ENCODE results near the gene KRT7.

KRT7 gene

GRCh38 chr12:52212701-52213563 is 20.1 kb upstream of the KRT7 start:
- no peak for DNase-seq

- peak; percentile 76 for DNase-seq
Measured at GRCh38 chr12:52213564-52214420, 19.3 kb upstream of the KRT7 start.

- no peak for DNase-seq
Measured at GRCh38 chr12:52214421-52214802, 18.6 kb upstream of the KRT7 start.

- no peak for DNase-seq
Measured at GRCh38 chr12:52215587-52216031, 17.4 kb upstream of the KRT7 start.

- DNase-seq, result no peak
Measured at GRCh38 chr12:52216100-52216499, 16.9 kb upstream of the KRT7 start.

- no peak for DNase-seq
Measured at GRCh38 chr12:52216807-52217206, 16.2 kb upstream of the KRT7 start.

- no peak for DNase-seq
Measured at GRCh38 chr12:52217223-52217622, 15.8 kb upstream of the KRT7 start.

GRCh38 chr12:52218001-52218400 is 15.0 kb upstream of the KRT7 start:
- DNase-seq, result no peak

- no peak for DNase-seq
Measured at GRCh38 chr12:52220477-52220876, 12.6 kb upstream of the KRT7 start.

- DNase-seq, result no peak
Measured at GRCh38 chr12:52221070-52221781, 11.8 kb upstream of the KRT7 start.

GRCh38 chr12:52221912-52222457 is 11.1 kb upstream of the KRT7 start:
- DNase-seq, result peak; percentile 78

- no peak for DNase-seq
Measured at GRCh38 chr12:52222692-52223091, 10.4 kb upstream of the KRT7 start.

- DNase-seq, result no peak
Measured at GRCh38 chr12:52223406-52224039, 9.5 kb upstream of the KRT7 start.

- DNase-seq, result no peak
Measured at GRCh38 chr12:52224151-52224550, 8.9 kb upstream of the KRT7 start.

- no peak for DNase-seq
Measured at GRCh38 chr12:52225752-52226151, 7.3 kb upstream of the KRT7 start.

GRCh38 chr12:52226446-52226845 is 6.6 kb upstream of the KRT7 start:
- DNase-seq, result no peak

GRCh38 chr12:52227606-52228166 is 5.4 kb upstream of the KRT7 start:
- no peak for DNase-seq

- DNase-seq, result no peak
Measured at GRCh38 chr12:52228366-52228765, 4.7 kb upstream of the KRT7 start.

GRCh38 chr12:52228931-52229330 is 4.1 kb upstream of the KRT7 start:
- no peak for DNase-seq

GRCh38 chr12:52229836-52230343 is 3.2 kb upstream of the KRT7 start:
- DNase-seq, result no peak

- no peak for DNase-seq
Measured at GRCh38 chr12:52230364-52231281, 2.4 kb upstream of the KRT7 start.

Measured in activated CD8-positive, alpha-beta memory T cell treated with anti-CD3 and anti-CD28 coated beads for 24 hours (primary cell).